HCT116 (cell line): ENCODE data around the gene STRC. TPM values are rescaled to one million over a fixed set of nuclear protein-coding genes. Genes with fewer than 3 reads are reported as not detected.
"Not testable (repeated sequence)": the region's sequence is repeated elsewhere in the genome, so short reads cannot be mapped to it uniquely, and the experiment has no call there.

Source experiments
- ATAC-seq: fragments of 200-7000 bp; cut with Tn5 transposase; 2 replicates; pipeline ENCODE4 v1.9.1; 2020; ENCODE audit warnings: mild to moderate bottlenecking, moderate library complexity
- BruUV-seq: library from RNA; stranded (reverse); fragments of 400-500 nt; replicated peaks from 2 replicates; lab custom pipeline; 2021; lab: Mats Ljungman, UMichigan
- CTCF ChIA-PET: fragments of 300-600 bp; sonication (Branson Sonifier 250); formaldehyde crosslinking; loops from one replicate; lab custom pipeline; 2021; ENCODE audit warnings: antibody characterized with exemption; lab: Charles Lee
- POLR2A ChIA-PET: fragments of 300-600, 350-600 bp; sonication (Branson Sonifier 250); formaldehyde crosslinking; loops from one replicate; lab custom pipeline; 2021; ENCODE audit warnings: antibody characterized with exemption; lab: Charles Lee
- RAD21 ChIA-PET, 2 experiments: fragments of 300-600 bp; sonication (Branson Sonifier 250); formaldehyde crosslinking; loops; one replicate each; lab custom pipeline; 2023; ENCODE audit warnings: low total read pairs in 2 of 2; ENCODE audit not compliant: uncharacterized antibody in 2 of 2, unreplicated experiment in 2 of 2, low non-redundant PET in 1 of 2; lab: Charles Lee
- DNase-seq: peaks from one replicate; pipeline ENCODE4 v3.0.0-alpha.2; 2010; ENCODE audit warnings: low read depth, low spot score
- H2AFZ ChIP-seq: fragments of 200-600 bp; shearing (Covaris generic), sonication (generic); 2 replicates; pipeline ENCODE4 v1.6.1; 2017; ENCODE audit warnings: low read depth, mixed run types, mixed read lengths, antibody characterized with exemption, low read length; ENCODE audit not compliant: poor library complexity, severe bottlenecking
- H3K27ac ChIP-seq: 2 replicates; pipeline ENCODE4 v1.5.1; 2012; ENCODE audit warnings: low read depth, low read length
- H3K27me3 ChIP-seq: fragments of 200-600 bp; sonication (generic); 2 replicates; pipeline ENCODE4 v1.6.1; 2016; ENCODE audit warnings: mixed run types, low read length, mixed read lengths; ENCODE audit not compliant: insufficient read depth
- H3K36me3 ChIP-seq, 2 experiments: fragments of 200-500 bp in 1 of 2; fragments of 200-600 bp in 1 of 2; sonication (Bioruptor generic) in 1 of 2; sonication (generic) in 1 of 2; 2 replicates each; pipeline versions ENCODE4 v1.5.1 to v1.6.1; 2014 to 2016; ENCODE audit warnings: low read length in 2 of 2, inconsistent platforms in 1 of 2, mixed read lengths in 1 of 2, mixed run types in 1 of 2; ENCODE audit not compliant: insufficient read depth in 2 of 2, control insufficient read depth in 1 of 2
- H3K4me1 ChIP-seq, 2 experiments: fragments of 200-600 bp in 1 of 2; sonication (generic) in 1 of 2; 2 replicates each; pipeline versions ENCODE4 v1.5.1 to v1.6.1; 2012 to 2017; ENCODE audit warnings: low read length in 2 of 2, inconsistent platforms in 1 of 2, mild to moderate bottlenecking in 1 of 2, mixed read lengths in 1 of 2, mixed run types in 1 of 2, moderate library complexity in 1 of 2; ENCODE audit not compliant: insufficient read depth in 2 of 2, control insufficient read depth in 1 of 2
- H3K4me2 ChIP-seq: fragments of 200-600 bp; sonication (generic); 2 replicates; pipeline ENCODE4 v1.6.1; 2017; ENCODE audit warnings: mixed run types, low read length, mixed read lengths
- H3K4me3 ChIP-seq, 2 experiments: fragments of 200-600 bp in 1 of 2; sonication (generic) in 1 of 2; replicated peaks in 1 of 2; 2 replicates each; pipeline ENCODE4 v1.5.1; 2011 to 2016; ENCODE audit warnings: low read length in 2 of 2, control low read depth in 1 of 2, low read depth in 1 of 2, mild to moderate bottlenecking in 1 of 2, mixed read lengths in 1 of 2, mixed run types in 1 of 2
- H3K79me2 ChIP-seq: fragments of 200-600 bp; sonication (generic); 2 replicates; pipeline ENCODE4 v1.6.1; 2017; ENCODE audit warnings: mild to moderate bottlenecking, mixed run types, low read length, moderate library complexity, mixed read lengths; ENCODE audit not compliant: insufficient read depth
- H3K9ac ChIP-seq: fragments of 200-600 bp; sonication (generic); 2 replicates; pipeline ENCODE4 v1.6.1; 2016; ENCODE audit warnings: low read length, mixed read lengths
- H3K9me2 ChIP-seq: fragments of 200-600 bp; sonication (generic), shearing (Covaris generic); 2 replicates; pipeline ENCODE4 v1.6.1; 2017; ENCODE audit warnings: mixed run types, mild to moderate bottlenecking, moderate library complexity; ENCODE audit not compliant: insufficient read depth
- H3K9me3 ChIP-seq, 2 experiments: fragments of 200-500 bp in 1 of 2; fragments of 200-600 bp in 1 of 2; sonication (Bioruptor generic) in 1 of 2; sonication (generic) in 1 of 2; 2 replicates each; pipeline ENCODE4 v1.6.1; 2014 to 2017; ENCODE audit warnings: low read length in 2 of 2, mixed read lengths in 2 of 2, inconsistent platforms in 1 of 2, low read depth in 1 of 2, mild to moderate bottlenecking in 1 of 2, mixed run types in 1 of 2, moderate library complexity in 1 of 2; ENCODE audit not compliant: control insufficient read depth in 1 of 2, insufficient read depth in 1 of 2
- H4K20me1 ChIP-seq: fragments of 200-600 bp; sonication (generic), shearing (Covaris generic); 2 replicates; pipeline ENCODE4 v1.6.1; 2017; ENCODE audit warnings: mixed run types, mild to moderate bottlenecking, moderate library complexity; ENCODE audit not compliant: insufficient read depth
- CEBPB ChIP-seq: IDR thresholded peaks from 2 replicates; pipeline ENCODE4 v1.6.1; 2012; ENCODE audit warnings: low read depth
- EZH2 ChIP-seq: fragments of 200-600 bp; sonication (generic); IDR thresholded peaks from 2 replicates; pipeline ENCODE4 v1.6.1; 2017; ENCODE audit warnings: antibody characterized with exemption, mixed run types
- EZH2phosphoT487 ChIP-seq: fragments of 200-600 bp; IDR thresholded peaks from 2 replicates; pipeline ENCODE4 v1.6.1; 2018; ENCODE audit warnings: antibody characterized with exemption, borderline replicate concordance
- SIN3A ChIP-seq: IDR thresholded peaks from 2 replicates; pipeline ENCODE4 v1.6.1; 2012; ENCODE audit warnings: low read depth
- intact Hi-C: fragments of 100-400 bp; cut with micrococcal nuclease; formaldehyde crosslinking; loops from 2 replicates; pipeline ENCODE4 v1.10.0; 2022
- total RNA-seq: library from RNA; stranded (reverse); gene quantifications from one replicate; pipeline ENCODE4 v1.2.1, GENCODE V29; 2021; ENCODE audit not compliant: unreplicated experiment
- TF ChIP-seq, protein P1 (sequence below): IDR thresholded peaks from 2 replicates; pipeline ENCODE4 v1.6.1; 2011; ENCODE audit warnings: mild to moderate bottlenecking, low read length, moderate library complexity; ENCODE audit not compliant: insufficient replicate concordance; ENCODE audit errors: extremely low read depth

Gene STRC
- total RNA-seq, 1 experiment from 2014 or later: 0.91 TPM

DNA sequence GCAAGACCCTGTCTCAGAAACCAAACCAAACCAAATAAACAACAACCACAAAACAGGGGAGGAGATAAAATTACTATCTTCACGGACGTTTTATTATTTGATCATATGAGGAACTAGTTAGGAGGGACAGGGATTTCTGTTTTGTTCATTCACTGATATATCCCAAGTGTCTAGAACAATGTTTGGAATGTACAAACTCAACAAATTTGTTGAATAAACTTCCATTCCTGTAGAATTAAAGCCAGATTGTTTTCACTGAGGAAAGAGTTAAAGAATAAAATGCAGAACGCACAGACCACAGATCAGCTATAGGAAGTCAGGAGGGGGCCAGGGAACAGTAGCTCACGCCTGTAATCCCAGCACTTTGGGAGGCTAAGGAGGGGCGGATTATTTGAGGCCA lies 6.5 kb upstream of the STRC start:
- Histone ChIP-seq H3K4me2 (no peak overlapping the region), H3K9me2 (no peaks in the 10 kb centered on the region), H2AFZ (no peak overlapping the region), H3K4me1 (no peaks in the 10 kb centered on the region), H3K27me3 (no peaks in the 10 kb centered on the region), H3K4me3 (no peak overlapping the region), H3K36me3 (no peaks in the 10 kb centered on the region), H3K79me2 (no peaks in the 10 kb centered on the region), H3K9me3 (no peaks in the 10 kb centered on the region), H3K27ac (no peak overlapping the region), H4K20me1 (no peaks in the 10 kb centered on the region), H3K9ac (no peak overlapping the region)
- intact Hi-C loops: no loop called here
- ATAC-seq (no peak), DNase-seq (no peak)
- RAD21 ChIA-PET: no interaction called here
- CTCF ChIA-PET: no interaction called here
- BruUV-seq: no TSS peak
- TF ChIP-seq SIN3A (no peak), EZH2 (no peak), EZH2phosphoT487 (no peak), CEBPB (no peak)
- TF ChIP-seq, protein P1, sequence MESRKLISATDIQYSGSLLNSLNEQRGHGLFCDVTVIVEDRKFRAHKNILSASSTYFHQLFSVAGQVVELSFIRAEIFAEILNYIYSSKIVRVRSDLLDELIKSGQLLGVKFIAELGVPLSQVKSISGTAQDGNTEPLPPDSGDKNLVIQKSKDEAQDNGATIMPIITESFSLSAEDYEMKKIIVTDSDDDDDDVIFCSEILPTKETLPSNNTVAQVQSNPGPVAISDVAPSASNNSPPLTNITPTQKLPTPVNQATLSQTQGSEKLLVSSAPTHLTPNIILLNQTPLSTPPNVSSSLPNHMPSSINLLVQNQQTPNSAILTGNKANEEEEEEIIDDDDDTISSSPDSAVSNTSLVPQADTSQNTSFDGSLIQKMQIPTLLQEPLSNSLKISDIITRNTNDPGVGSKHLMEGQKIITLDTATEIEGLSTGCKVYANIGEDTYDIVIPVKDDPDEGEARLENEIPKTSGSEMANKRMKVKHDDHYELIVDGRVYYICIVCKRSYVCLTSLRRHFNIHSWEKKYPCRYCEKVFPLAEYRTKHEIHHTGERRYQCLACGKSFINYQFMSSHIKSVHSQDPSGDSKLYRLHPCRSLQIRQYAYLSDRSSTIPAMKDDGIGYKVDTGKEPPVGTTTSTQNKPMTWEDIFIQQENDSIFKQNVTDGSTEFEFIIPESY: no peak
- POLR2A ChIA-PET: no interaction called here

DNA sequence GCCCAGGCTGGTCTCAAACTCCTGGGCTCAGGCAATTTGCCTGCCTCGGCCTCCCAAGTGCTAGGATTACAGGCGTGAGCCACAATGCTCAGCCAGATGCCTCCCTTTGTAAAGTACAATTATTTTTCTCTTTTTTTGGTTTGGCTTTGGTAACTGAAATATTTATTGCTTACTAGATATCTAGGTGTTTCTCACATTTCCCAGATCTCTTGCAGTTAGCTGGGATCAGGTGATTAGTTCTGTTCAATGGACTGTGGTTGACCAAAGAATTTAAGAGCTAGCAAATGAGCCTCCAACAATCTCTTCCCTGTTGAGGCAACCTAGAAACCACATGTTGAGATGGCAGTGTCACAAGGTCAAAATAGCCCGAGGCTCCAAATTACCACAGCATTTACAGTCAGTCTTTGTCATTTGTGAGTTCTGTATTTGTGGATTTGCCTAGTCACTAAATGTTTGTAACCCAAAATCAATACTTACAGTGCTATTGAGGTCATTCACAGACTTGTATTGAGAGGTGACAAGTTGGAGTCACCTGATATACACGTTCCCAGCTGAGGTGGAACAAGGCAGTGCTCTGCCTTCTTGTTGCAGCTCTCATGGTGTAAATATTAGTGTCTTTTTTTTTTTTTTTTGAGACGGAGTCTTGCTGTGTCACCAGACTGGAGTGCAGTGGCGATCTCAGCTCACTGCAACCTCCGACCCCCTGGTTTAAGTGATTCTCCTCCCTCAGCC lies 3.6 kb upstream of the STRC start:
- H4K20me1 ChIP-seq, H3K27ac ChIP-seq, H3K27me3 ChIP-seq, CTCF ChIA-PET, H3K4me1 ChIP-seq, H2AFZ ChIP-seq, DNase-seq, BruUV-seq, RAD21 ChIA-PET, H3K36me3 ChIP-seq, H3K4me2 ChIP-seq, H3K9ac ChIP-seq, H3K4me3 ChIP-seq, H3K9me2 ChIP-seq, H3K79me2 ChIP-seq, H3K9me3 ChIP-seq, POLR2A ChIA-PET, intact Hi-C loops: not testable (repeated sequence)
- peak; percentile 53 for ATAC-seq

DNA sequence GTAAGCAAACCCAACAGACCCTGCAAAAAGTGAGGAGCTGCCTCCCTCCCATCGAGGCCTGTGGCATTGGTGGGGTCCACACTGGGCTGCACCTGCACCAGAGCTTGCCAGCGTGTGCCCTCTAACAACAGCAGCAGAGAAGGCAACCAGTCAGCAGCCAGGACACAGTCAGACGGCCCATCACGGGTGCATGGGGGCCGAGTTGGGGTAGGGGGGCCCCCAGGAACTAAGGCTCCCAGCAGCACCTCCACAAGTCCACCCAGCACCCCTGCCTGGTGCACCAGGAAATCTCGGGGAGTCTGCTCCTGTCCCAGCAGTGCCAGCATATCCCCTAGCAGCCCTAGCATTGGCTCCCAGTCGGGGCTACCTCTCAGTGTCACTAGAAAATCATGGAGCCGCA lies 850 bp downstream of the STRC start:
- DNase-seq, H3K9me3 ChIP-seq, H3K9ac ChIP-seq, H3K27ac ChIP-seq, RAD21 ChIA-PET, H3K4me3 ChIP-seq, H4K20me1 ChIP-seq, H3K27me3 ChIP-seq, H2AFZ ChIP-seq, ATAC-seq, POLR2A ChIA-PET, H3K9me2 ChIP-seq, H3K36me3 ChIP-seq, intact Hi-C loops, BruUV-seq, H3K79me2 ChIP-seq, CTCF ChIA-PET, H3K4me2 ChIP-seq, H3K4me1 ChIP-seq: not testable (repeated sequence)
